Spleen (tissue), 11 donors: ENCODE results near the gene MYO10. TPM values are rescaled to one million over a fixed set of nuclear protein-coding genes. Genes with fewer than 3 reads are reported as not detected.

ENCODE experiments used
- DNase-seq: peaks from one replicate; pipeline ENCODE4 v3.0.0-alpha.2; 2020
- H3K27ac ChIP-seq, 8 donors: fragments of 200-600 bp; sonication (generic) in 7 of 8; 1 replicate in 4 of 8; 2 replicates in 4 of 8; pipeline versions ENCODE4 v1.5.0 to v1.8.0; 2016 to 2021; ENCODE audit warnings: inconsistent platforms in 4 of 8, mild to moderate bottlenecking in 4 of 8, moderate library complexity in 1 of 8
- H3K27me3 ChIP-seq, 7 donors: fragments of 200-600 bp; sonication (generic) in 6 of 7; replicated peaks in 1 of 7; 1 replicate in 4 of 7; 2 replicates in 3 of 7; pipeline versions ENCODE4 v1.5.0 to v1.8.0; 2016 to 2021; ENCODE audit warnings: inconsistent platforms in 3 of 7, mild to moderate bottlenecking in 1 of 7
- H3K36me3 ChIP-seq, 6 donors: fragments of 200-600 bp; sonication (generic) in 5 of 6; 1 replicate in 4 of 6; 2 replicates in 2 of 6; pipeline versions ENCODE4 v1.5.0 to v1.8.0; 2016 to 2021; ENCODE audit warnings: inconsistent platforms in 2 of 6
- H3K4me1 ChIP-seq, 6 donors: fragments of 200-600 bp; sonication (generic) in 5 of 6; 1 replicate in 3 of 6; 2 replicates in 3 of 6; pipeline versions ENCODE4 v1.5.0 to v1.8.0; 2016 to 2021; ENCODE audit warnings: inconsistent platforms in 3 of 6
- H3K4me3 ChIP-seq, 8 donors: fragments of 200-600 bp; sonication (generic) in 7 of 8; 1 replicate in 4 of 8; 2 replicates in 4 of 8; pipeline versions ENCODE4 v1.5.0 to v1.8.0; 2016 to 2021; ENCODE audit warnings: inconsistent platforms in 4 of 8, mild to moderate bottlenecking in 4 of 8, moderate library complexity in 2 of 8
- H3K9me3 ChIP-seq, 8 donors: fragments of 200-600 bp; sonication (generic) in 7 of 8; 1 replicate in 4 of 8; 2 replicates in 4 of 8; pipeline versions ENCODE4 v1.5.0 to v1.8.0; 2016 to 2021; ENCODE audit warnings: inconsistent platforms in 4 of 8
- CTCF ChIP-seq, 11 experiments: fragments of 200-600 bp in 7 of 11; fragments of 450-650 bp in 4 of 11; sonication (generic) in 4 of 11; IDR thresholded peaks in 8 of 11; conservative IDR thresholded peaks in 3 of 11; 1 replicate in 7 of 11; 2 replicates in 4 of 11; pipeline versions ENCODE4 v1.4.0 to v1.8.0; 2016 to 2021; ENCODE audit warnings: antibody characterized with exemption in 11 of 11, inconsistent platforms in 4 of 11, mild to moderate bottlenecking in 1 of 11
- POLR2A ChIP-seq, 3 donors: fragments of 450-650 bp; IDR thresholded peaks; one replicate each; pipeline ENCODE4 v1.5.1; 2017; ENCODE audit warnings: antibody characterized with exemption in 3 of 3, mild to moderate bottlenecking in 1 of 3
- POLR2AphosphoS5 ChIP-seq, 3 donors: sonication (generic); formaldehyde crosslinking; IDR thresholded peaks; one replicate each; pipeline ENCODE4 v1.5.1; 2017; ENCODE audit warnings: antibody characterized with exemption in 3 of 3
- WGBS, 5 donors: extraction: QIAGEN DNeasy Blood & Tissue Kit in 3 of 5; methylation state at CpG; one replicate each; pipeline versions ENCODE4 v1.1.5 to v1.1.7; 2013 to 2018; 5-methylcytosine and 5-hydroxymethylcytosine counted together
- intact Hi-C: fragments of 100-400 bp; cut with DNase I; formaldehyde crosslinking; loops from one replicate; pipeline ENCODE4 v1.15.0; 2023; ENCODE audit warnings: low total_unique reads
- polyA plus RNA-seq, 3 donors: library from polyadenylated mRNA; stranded (reverse); fragments of 200-250 nt; gene quantifications; one replicate each; pipeline ENCODE4 v1.2.1, GENCODE V29; 2013
- total RNA-seq, 7 donors: library from RNA; depleted of rRNA in 3 of 7; stranded (reverse); fragments of >200 nt in 3 of 7; fragmentation: NEBNext Ultra II Directional in 4 of 7; extraction: Animal tissue kit (Norgen Biotek cat#: 25700) in 4 of 7; gene quantifications; one replicate each; pipeline versions ENCODE4 v1.1.0 to v1.2.1, GENCODE V29; 2016 to 2021
- donor health status: healthy with polysubstance abuse.
- donor health status: DM: no; HTN: no; CAD: no; lungs with moderate emphysema.
- donor health status: DM: no; HTN: no; CAD: no.
- donor health status: Bipolar disorder and iron deficiency.
- donor health status: healthy.
- donor health status: DM: no; HTN: no; CAD: no.
- donor health status: DM: yes; HTN: yes; CAD: no.

MYO10 gene
- total and polyA plus RNA-seq, 10 donors: 1.1 to 72.8 (median 32.7) TPM

- Histone ChIP-seq H3K9me3 (peaks cover 0 to 3% (median 0%) of the 10 kb centered on the region in 8 donors), H3K4me1 (peaks cover 0 to 4% (median 0%) of the 10 kb centered on the region in 6 donors), H3K36me3 (no peaks in the 10 kb centered on the region), H3K4me3 (no peak overlapping the region), H3K27ac (no peak overlapping the region), H3K27me3 (no peaks in the 10 kb centered on the region)
- 84 to 93% (median 90%) methylated on average over 4 of the region's 4 CpGs for WGBS, 5 donors
- intact Hi-C loops: no loop called here
- TF ChIP-seq CTCF (IDR thresholded peaks at IDR 0.05 in 8 of 11, conservative IDR thresholded peaks at IDR 0.05 in 3 of 11) (no peak), POLR2A (IDR thresholded peaks at IDR 0.05) (no peak), POLR2AphosphoS5 (IDR thresholded peaks at IDR 0.05) (no peak)
- DNase-seq: no peak
Observed at GRCh38 chr5:16866273-16866672, 69.8 kb downstream of the MYO10 start.

- 88 to 93% (median 91%) methylated on average over 8 of the region's 8 CpGs for WGBS, 5 donors
- H3K4me3 ChIP-seq: no peak overlapping the region
- H3K27ac ChIP-seq: no peak overlapping the region
- no peak for DNase-seq
- no peaks in the 10 kb centered on the region for H3K9me3 ChIP-seq
- H3K27me3 ChIP-seq: no peaks in the 10 kb centered on the region
- peaks cover 0 to 4% (median 0%) of the 10 kb centered on the region in 6 donors for H3K4me1 ChIP-seq
- no peak for TF ChIP-seq CTCF (IDR thresholded peaks at IDR 0.05 in 8 of 11, conservative IDR thresholded peaks at IDR 0.05 in 3 of 11)
- no peak for TF ChIP-seq POLR2AphosphoS5 (IDR thresholded peaks at IDR 0.05)
- no peak for TF ChIP-seq POLR2A (IDR thresholded peaks at IDR 0.05)
- intact Hi-C loops: no loop called here
- H3K36me3 ChIP-seq: no peaks in the 10 kb centered on the region
Observed at GRCh38 chr5:16865151-16865550, 70.9 kb downstream of the MYO10 start.

- Histone ChIP-seq H3K27me3 (no peaks in the 10 kb centered on the region), H3K4me3 (no peak overlapping the region), H3K27ac (no peak overlapping the region), H3K4me1 (peaks cover 0 to 4% (median 0%) of the 10 kb centered on the region in 6 donors), H3K9me3 (peaks cover 0 to 4% (median under 1%) of the 10 kb centered on the region in 8 donors), H3K36me3 (no peaks in the 10 kb centered on the region)
- intact Hi-C loops: no loop called here
- TF ChIP-seq POLR2AphosphoS5 (IDR thresholded peaks at IDR 0.05) (no peak), CTCF (IDR thresholded peaks at IDR 0.05 in 8 of 11, conservative IDR thresholded peaks at IDR 0.05 in 3 of 11) (no peak), POLR2A (IDR thresholded peaks at IDR 0.05) (no peak)
- no peak for DNase-seq
- 78 to 83% (median 82%) methylated on average over 4 of the region's 4 CpGs for WGBS, 5 donors
Observed at GRCh38 chr5:16864631-16865131, 71.4 kb downstream of the MYO10 start.

GRCh38 chr5:16863469-16863946 lies 72.6 kb downstream of the MYO10 start:
- DNase-seq: no peak
- TF ChIP-seq POLR2A (IDR thresholded peaks at IDR 0.05) (no peak), POLR2AphosphoS5 (IDR thresholded peaks at IDR 0.05) (no peak), CTCF (IDR thresholded peaks at IDR 0.05 in 8 of 11, conservative IDR thresholded peaks at IDR 0.05 in 3 of 11) (no peak)
- Histone ChIP-seq H3K27ac (no peak overlapping the region), H3K36me3 (peaks cover 0 to 5% (median 0%) of the 10 kb centered on the region in 6 donors), H3K4me3 (no peak overlapping the region), H3K9me3 (peaks cover 0 to 16% (median 12%) of the 10 kb centered on the region in 8 donors), H3K27me3 (no peaks in the 10 kb centered on the region), H3K4me1 (peaks cover 0 to 4% (median 0%) of the 10 kb centered on the region in 6 donors)
- intact Hi-C loops: no loop called here
- 79 to 88% (median 82%) methylated on average over 5 of the region's 5 CpGs for WGBS, 5 donors
